ENCODE measurements around the gene KISS1R.

KISS1R gene

DNA sequence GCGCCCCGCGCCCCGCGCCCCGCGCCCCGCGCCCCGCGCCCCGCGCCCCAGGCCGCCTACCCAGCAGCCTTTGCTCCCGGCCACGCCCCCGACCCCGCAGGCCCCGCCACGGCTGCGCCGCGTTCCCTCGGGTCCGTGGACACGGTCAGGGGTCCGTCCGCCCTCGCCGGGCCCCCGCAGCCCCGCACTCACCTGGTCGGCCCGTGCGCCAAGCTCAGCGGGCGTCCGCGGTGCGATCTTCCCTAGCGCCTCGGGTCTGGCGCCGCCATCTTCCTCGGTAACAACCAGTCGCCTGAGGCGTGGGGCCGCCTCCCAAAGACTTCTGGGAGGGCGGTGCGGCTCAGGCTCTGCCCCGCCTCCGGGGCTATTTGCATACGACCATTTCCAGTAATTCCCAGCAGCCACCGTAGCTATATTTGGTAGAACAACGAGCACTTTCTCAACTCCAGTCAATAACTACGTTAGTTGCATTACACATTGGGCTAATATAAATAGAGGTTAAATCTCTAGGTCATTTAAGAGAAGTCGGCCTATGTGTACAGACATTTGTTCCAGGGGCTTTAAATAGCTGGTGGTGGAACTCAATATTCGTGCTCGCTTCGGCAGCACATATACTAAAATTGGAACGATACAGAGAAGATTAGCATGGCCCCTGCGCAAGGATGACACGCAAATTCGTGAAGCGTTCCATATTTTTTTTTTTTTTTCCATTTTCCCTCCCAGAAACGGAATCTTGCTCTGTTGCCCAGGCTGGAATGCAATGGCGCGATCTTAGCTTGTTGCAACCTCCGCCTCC lies 24.0 kb upstream of the KISS1R start, which contains the start of the genes MED16 and RNU6-9:
MED16 (minus strand) TSS at position 294 of the 796 bp plus-strand sequence. CDS start 2,056 bp downstream, outside the sequence.
RNU6-9 (plus strand) TSS at position 591 of the 796 bp plus-strand sequence.
- peaks cover 26% of the 10 kb centered on the region for H3K36me3 ChIP-seq (ENCODE audit: insufficient read depth, low read length)
- peak within 1 kb of the TSS; percentile 92 for H3K9ac ChIP-seq (ENCODE audit: low read length)
- H3K4me1 ChIP-seq (ENCODE audit: insufficient read depth, low read length, severe bottlenecking) = peaks cover 13% of the 10 kb centered on the region
- no peaks in the 10 kb centered on the region for H3K79me2 ChIP-seq (ENCODE audit: insufficient read depth, low read length)
- no peaks in the 10 kb centered on the region for H3K9me3 ChIP-seq (ENCODE audit: low read length)
- H2AFZ ChIP-seq (ENCODE audit: low read length) = no peak within 1 kb of the TSS
- H3K27ac ChIP-seq (ENCODE audit: low read depth, low read length, poor library complexity, severe bottlenecking) = peak within 1 kb of the TSS; percentile 80
- no peaks in the 10 kb centered on the region for H4K20me1 ChIP-seq (ENCODE audit: insufficient read depth, low read length)
- H3K4me2 ChIP-seq (ENCODE audit: low read length) = peak within 1 kb of the TSS; percentile 64
- H3K27me3 ChIP-seq (ENCODE audit: insufficient read depth, low read length) = no peaks in the 10 kb centered on the region
- peak within 1 kb of the TSS; percentile 76 for H3K4me3 ChIP-seq (ENCODE audit: low read depth, low read length, poor library complexity, severe bottlenecking)
- H3F3A ChIP-seq (ENCODE audit: insufficient read depth, low read length) = peaks cover 4% of the 10 kb centered on the region; the same call in 1 of the 2 replicates
- no peaks in the 10 kb centered on the region for H3K9me2 ChIP-seq (ENCODE audit: low read depth, low read length)
- TF ChIP-seq, protein P1, sequence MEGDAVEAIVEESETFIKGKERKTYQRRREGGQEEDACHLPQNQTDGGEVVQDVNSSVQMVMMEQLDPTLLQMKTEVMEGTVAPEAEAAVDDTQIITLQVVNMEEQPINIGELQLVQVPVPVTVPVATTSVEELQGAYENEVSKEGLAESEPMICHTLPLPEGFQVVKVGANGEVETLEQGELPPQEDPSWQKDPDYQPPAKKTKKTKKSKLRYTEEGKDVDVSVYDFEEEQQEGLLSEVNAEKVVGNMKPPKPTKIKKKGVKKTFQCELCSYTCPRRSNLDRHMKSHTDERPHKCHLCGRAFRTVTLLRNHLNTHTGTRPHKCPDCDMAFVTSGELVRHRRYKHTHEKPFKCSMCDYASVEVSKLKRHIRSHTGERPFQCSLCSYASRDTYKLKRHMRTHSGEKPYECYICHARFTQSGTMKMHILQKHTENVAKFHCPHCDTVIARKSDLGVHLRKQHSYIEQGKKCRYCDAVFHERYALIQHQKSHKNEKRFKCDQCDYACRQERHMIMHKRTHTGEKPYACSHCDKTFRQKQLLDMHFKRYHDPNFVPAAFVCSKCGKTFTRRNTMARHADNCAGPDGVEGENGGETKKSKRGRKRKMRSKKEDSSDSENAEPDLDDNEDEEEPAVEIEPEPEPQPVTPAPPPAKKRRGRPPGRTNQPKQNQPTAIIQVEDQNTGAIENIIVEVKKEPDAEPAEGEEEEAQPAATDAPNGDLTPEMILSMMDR (IDR thresholded peaks at IDR 0.05; ENCODE audit: low read length) = no peak
- no peak for TF ChIP-seq EZH2 (IDR thresholded peaks at IDR 0.05; ENCODE audit: borderline replicate concordance, low read length)

DNA sequence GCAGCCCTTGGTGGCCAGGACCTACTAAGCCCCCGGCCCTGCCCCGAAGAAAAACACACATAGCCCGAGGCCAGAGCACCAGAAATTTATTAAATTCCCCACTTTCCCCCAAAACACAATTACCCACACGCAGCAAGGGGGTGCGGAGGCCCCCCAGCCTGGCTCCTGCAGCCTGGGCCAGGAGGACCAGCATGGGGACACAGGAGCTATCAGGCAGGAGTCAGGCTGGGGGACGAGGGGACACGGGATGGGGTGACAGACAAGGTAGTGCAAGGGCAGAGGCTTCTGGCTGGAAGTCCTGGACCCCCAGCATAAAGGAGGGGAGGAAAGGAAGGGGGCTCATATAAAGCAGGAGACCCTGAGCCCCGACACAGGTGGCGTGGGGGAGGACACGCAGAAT lies 20.7 kb upstream of the KISS1R start:
- no peaks in the 10 kb centered on the region for H3K79me2 ChIP-seq (ENCODE audit: insufficient read depth, low read length)
- H2AFZ ChIP-seq (ENCODE audit: low read length) = no peak overlapping the region
- H3K9me3 ChIP-seq (ENCODE audit: low read length) = no peaks in the 10 kb centered on the region
- no peak overlapping the region for H3K4me2 ChIP-seq (ENCODE audit: low read length)
- H3K4me1 ChIP-seq (ENCODE audit: insufficient read depth, low read length, severe bottlenecking) = peaks cover 25% of the 10 kb centered on the region
- no peak overlapping the region for H3K27ac ChIP-seq (ENCODE audit: low read depth, low read length, poor library complexity, severe bottlenecking)
- no peaks in the 10 kb centered on the region for H4K20me1 ChIP-seq (ENCODE audit: insufficient read depth, low read length)
- no peak overlapping the region for H3K9ac ChIP-seq (ENCODE audit: low read length)
- no peak for TF ChIP-seq EZH2 (IDR thresholded peaks at IDR 0.05; ENCODE audit: borderline replicate concordance, low read length)
- TF ChIP-seq, protein P1 (IDR thresholded peaks at IDR 0.05; ENCODE audit: low read length) = no peak
- no peak overlapping the region for H3K4me3 ChIP-seq (ENCODE audit: low read depth, low read length, poor library complexity, severe bottlenecking)
- no peaks in the 10 kb centered on the region for H3K9me2 ChIP-seq (ENCODE audit: low read depth, low read length)
- H3F3A ChIP-seq (ENCODE audit: insufficient read depth, low read length) = no peaks in the 10 kb centered on the region; the same call in 1 of the 2 replicates
- no peaks in the 10 kb centered on the region for H3K27me3 ChIP-seq (ENCODE audit: insufficient read depth, low read length)
- peaks cover 28% of the 10 kb centered on the region for H3K36me3 ChIP-seq (ENCODE audit: insufficient read depth, low read length)

DNA sequence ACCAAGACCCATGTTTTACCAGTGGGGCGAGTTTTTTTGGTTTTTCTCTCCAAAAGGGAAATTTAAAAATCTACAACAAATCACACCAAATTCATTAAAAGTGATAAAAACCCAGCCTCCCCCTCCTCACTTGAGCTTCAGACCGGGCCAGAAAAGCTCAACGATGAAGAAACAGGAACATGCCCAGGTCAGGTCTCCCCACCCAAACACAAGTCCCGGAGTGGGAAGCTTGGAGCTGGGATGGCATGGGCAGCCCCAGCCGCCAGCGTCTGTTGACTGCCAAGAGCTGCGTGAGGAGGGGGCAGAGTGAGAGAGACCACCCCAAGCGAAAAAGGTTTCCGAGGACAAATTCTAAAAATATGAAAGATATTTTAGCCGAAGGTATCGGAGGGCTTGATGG lies 20.1 kb upstream of the KISS1R start:
- no peak overlapping the region for H3K27ac ChIP-seq (ENCODE audit: low read depth, low read length, poor library complexity, severe bottlenecking)
- no peaks in the 10 kb centered on the region for H4K20me1 ChIP-seq (ENCODE audit: insufficient read depth, low read length)
- no peak overlapping the region for H3K4me2 ChIP-seq (ENCODE audit: low read length)
- no peaks in the 10 kb centered on the region for H3K27me3 ChIP-seq (ENCODE audit: insufficient read depth, low read length)
- no peak overlapping the region for H3K9ac ChIP-seq (ENCODE audit: low read length)
- no peak overlapping the region for H2AFZ ChIP-seq (ENCODE audit: low read length)
- TF ChIP-seq, protein P1 (IDR thresholded peaks at IDR 0.05; ENCODE audit: low read length) = no peak
- no peak for TF ChIP-seq EZH2 (IDR thresholded peaks at IDR 0.05; ENCODE audit: borderline replicate concordance, low read length)
- H3K9me2 ChIP-seq (ENCODE audit: low read depth, low read length) = no peaks in the 10 kb centered on the region
- H3K79me2 ChIP-seq (ENCODE audit: insufficient read depth, low read length) = no peaks in the 10 kb centered on the region
- no peaks in the 10 kb centered on the region; the same call in 1 of the 2 replicates for H3F3A ChIP-seq (ENCODE audit: insufficient read depth, low read length)
- H3K4me1 ChIP-seq (ENCODE audit: insufficient read depth, low read length, severe bottlenecking) = peaks cover 23% of the 10 kb centered on the region
- no peaks in the 10 kb centered on the region for H3K9me3 ChIP-seq (ENCODE audit: low read length)
- no peak overlapping the region for H3K4me3 ChIP-seq (ENCODE audit: low read depth, low read length, poor library complexity, severe bottlenecking)
- peaks cover 29% of the 10 kb centered on the region for H3K36me3 ChIP-seq (ENCODE audit: insufficient read depth, low read length)
